ENCODE results near the gene KCNQ5.

Gene KCNQ5

DNA sequence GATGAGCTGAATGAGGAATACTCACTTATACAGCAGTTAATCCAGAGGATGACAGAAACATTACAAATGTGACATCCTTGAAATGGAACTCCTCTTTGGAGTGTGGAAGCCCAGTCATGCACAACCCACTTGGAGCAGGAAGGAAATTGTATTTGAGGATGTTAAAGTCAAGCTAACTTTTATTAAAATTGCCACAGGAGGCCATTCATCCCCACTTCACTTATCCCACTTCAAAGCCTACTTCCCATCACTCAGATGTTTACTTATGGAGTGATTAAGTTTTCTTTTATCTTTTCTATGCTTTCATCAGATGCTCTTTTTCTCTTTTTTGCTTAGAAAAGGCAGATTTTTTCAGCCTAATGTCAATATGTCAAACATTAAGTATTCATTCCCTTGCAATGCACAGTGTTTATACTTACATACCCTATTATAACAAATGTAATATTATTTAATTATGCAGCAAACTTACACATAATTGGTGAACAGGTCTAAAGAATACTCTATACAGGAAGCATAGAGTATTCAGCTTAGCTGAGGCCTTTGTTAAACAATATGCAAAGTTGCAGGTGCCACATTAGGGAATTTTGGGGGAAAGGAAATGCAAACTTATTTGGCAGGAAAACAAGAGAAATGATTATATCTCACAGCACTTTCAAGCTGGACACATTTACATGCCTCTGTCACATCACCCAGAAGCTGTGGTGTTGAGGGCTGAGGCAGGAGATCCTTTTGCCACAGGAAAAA is 454.5 kb downstream of the KCNQ5 start:
- peaks cover 6% of the 10 kb centered on the region; the same call in 1 of the 2 replicates for H3K36me3 ChIP-seq (ENCODE audit: low read length)
- H3K4me2 ChIP-seq (ENCODE audit: low read depth, low read length, poor library complexity, severe bottlenecking), result no peak overlapping the region
- no peaks in the 10 kb centered on the region for H3K9me2 ChIP-seq (replicated peaks; ENCODE audit: insufficient read depth, low read length)
- H3K79me2 ChIP-seq (ENCODE audit: insufficient read depth, low read length), result no peaks in the 10 kb centered on the region
- no peaks in the 10 kb centered on the region for H4K20me1 ChIP-seq (ENCODE audit: low read depth, low read length)
- TF ChIP-seq EZH2phosphoT487 (conservative IDR thresholded peaks at IDR 0.05; ENCODE audit: low read length), result no peak
- TF ChIP-seq, protein P1, sequence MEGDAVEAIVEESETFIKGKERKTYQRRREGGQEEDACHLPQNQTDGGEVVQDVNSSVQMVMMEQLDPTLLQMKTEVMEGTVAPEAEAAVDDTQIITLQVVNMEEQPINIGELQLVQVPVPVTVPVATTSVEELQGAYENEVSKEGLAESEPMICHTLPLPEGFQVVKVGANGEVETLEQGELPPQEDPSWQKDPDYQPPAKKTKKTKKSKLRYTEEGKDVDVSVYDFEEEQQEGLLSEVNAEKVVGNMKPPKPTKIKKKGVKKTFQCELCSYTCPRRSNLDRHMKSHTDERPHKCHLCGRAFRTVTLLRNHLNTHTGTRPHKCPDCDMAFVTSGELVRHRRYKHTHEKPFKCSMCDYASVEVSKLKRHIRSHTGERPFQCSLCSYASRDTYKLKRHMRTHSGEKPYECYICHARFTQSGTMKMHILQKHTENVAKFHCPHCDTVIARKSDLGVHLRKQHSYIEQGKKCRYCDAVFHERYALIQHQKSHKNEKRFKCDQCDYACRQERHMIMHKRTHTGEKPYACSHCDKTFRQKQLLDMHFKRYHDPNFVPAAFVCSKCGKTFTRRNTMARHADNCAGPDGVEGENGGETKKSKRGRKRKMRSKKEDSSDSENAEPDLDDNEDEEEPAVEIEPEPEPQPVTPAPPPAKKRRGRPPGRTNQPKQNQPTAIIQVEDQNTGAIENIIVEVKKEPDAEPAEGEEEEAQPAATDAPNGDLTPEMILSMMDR (IDR thresholded peaks at IDR 0.05; ENCODE audit: insufficient read depth, low read length, poor library complexity, severe bottlenecking), result no peak
- H2AFZ ChIP-seq (ENCODE audit: low read depth, low read length, severe bottlenecking), result no peak overlapping the region
- H3K27me3 ChIP-seq (ENCODE audit: low read length), result no peaks in the 10 kb centered on the region
- H3K27ac ChIP-seq (ENCODE audit: low read depth, low read length), result no peak overlapping the region
- H3F3A ChIP-seq (ENCODE audit: insufficient read depth), result no peaks in the 10 kb centered on the region
- H3K9ac ChIP-seq (ENCODE audit: low read length), result no peak overlapping the region
- H3K4me3 ChIP-seq (ENCODE audit: insufficient read depth, low read length, poor library complexity, severe bottlenecking), result no peak overlapping the region
- no peaks in the 10 kb centered on the region for H3K9me3 ChIP-seq (ENCODE audit: insufficient read depth, low read length)

DNA sequence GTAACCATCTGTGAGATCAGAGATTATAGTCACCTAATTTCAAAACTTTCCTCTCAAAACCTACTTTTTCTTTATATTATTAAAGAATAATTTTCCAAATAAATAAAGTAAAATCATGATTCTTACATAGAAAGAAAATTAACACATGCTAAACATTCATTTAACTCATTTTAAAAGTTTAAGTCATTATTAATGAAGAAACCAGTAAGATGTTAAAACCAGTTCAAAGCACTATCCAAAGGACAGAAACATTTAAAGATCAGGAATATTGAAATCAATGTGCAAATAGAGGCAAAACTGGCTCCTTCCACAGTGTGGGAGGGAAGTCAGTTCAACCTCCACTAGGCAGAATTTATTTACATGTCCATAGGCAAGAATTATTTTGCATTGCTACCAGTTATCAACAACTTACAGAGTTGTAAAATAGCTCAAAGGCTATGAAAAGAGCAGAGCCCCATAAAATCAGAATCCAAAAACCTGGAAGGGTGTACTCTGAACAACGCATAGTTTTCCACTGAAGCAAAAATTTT is 456.5 kb downstream of the KCNQ5 start:
- H3K79me2 ChIP-seq (ENCODE audit: insufficient read depth, low read length), result no peaks in the 10 kb centered on the region
- no peak overlapping the region for H3K9ac ChIP-seq (ENCODE audit: low read length)
- no peaks in the 10 kb centered on the region for H4K20me1 ChIP-seq (ENCODE audit: low read depth, low read length)
- H3K9me2 ChIP-seq (replicated peaks; ENCODE audit: insufficient read depth, low read length), result no peaks in the 10 kb centered on the region
- no peak overlapping the region for H3K4me3 ChIP-seq (ENCODE audit: insufficient read depth, low read length, poor library complexity, severe bottlenecking)
- TF ChIP-seq, protein P1 (IDR thresholded peaks at IDR 0.05; ENCODE audit: insufficient read depth, low read length, poor library complexity, severe bottlenecking), result no peak
- TF ChIP-seq EZH2phosphoT487 (conservative IDR thresholded peaks at IDR 0.05; ENCODE audit: low read length), result no peak
- H3K4me2 ChIP-seq (ENCODE audit: low read depth, low read length, poor library complexity, severe bottlenecking), result no peak overlapping the region
- H2AFZ ChIP-seq (ENCODE audit: low read depth, low read length, severe bottlenecking), result no peak overlapping the region
- no peak overlapping the region for H3K27ac ChIP-seq (ENCODE audit: low read depth, low read length)
- H3K9me3 ChIP-seq (ENCODE audit: insufficient read depth, low read length), result no peaks in the 10 kb centered on the region
- H3K36me3 ChIP-seq (ENCODE audit: low read length), result peaks cover 6% of the 10 kb centered on the region; the same call in 1 of the 2 replicates
- H3K27me3 ChIP-seq (ENCODE audit: low read length), result no peaks in the 10 kb centered on the region
- H3F3A ChIP-seq (ENCODE audit: insufficient read depth), result no peaks in the 10 kb centered on the region

DNA sequence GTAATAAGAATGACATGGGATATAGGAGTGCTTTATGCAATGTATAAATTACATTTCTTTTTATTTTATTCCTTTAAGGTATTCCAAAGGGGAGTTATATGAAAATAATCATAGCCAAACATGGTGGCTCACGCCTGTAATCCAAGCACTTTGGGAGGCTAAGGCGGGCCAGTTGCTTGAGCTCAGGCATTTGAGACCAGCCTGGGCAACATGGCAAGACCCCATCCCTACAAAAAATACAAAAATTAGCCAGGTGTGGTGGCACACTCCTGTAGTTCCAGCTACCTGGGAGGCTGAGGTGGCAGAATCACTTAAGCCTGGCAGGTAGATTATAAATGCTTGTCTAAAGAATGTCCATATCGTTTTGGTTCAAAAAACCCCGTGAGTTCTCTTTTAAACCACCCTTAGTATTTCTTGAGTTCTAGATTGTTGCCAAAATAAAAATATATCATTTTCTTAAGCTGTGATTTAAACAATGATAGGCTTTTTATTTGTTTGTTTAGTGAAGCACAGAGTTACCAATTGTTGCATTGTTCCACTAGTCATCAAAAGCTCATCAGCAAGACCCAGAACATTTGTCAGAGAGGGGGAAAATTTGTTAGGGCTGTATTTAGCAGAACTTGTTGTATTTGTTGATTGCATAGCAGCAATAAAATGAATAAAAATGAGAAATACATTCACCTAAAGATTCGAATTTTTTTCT is 457.2 kb downstream of the KCNQ5 start:
- no peaks in the 10 kb centered on the region for H3K9me3 ChIP-seq (ENCODE audit: insufficient read depth, low read length)
- no peak overlapping the region for H3K4me2 ChIP-seq (ENCODE audit: low read depth, low read length, poor library complexity, severe bottlenecking)
- no peak overlapping the region for H3K27ac ChIP-seq (ENCODE audit: low read depth, low read length)
- H4K20me1 ChIP-seq (ENCODE audit: low read depth, low read length), result no peaks in the 10 kb centered on the region
- no peak for TF ChIP-seq EZH2phosphoT487 (conservative IDR thresholded peaks at IDR 0.05; ENCODE audit: low read length)
- TF ChIP-seq, protein P1 (IDR thresholded peaks at IDR 0.05; ENCODE audit: insufficient read depth, low read length, poor library complexity, severe bottlenecking), result no peak
- H3K36me3 ChIP-seq (ENCODE audit: low read length), result peaks cover 6% of the 10 kb centered on the region; the same call in 1 of the 2 replicates
- H3K9me2 ChIP-seq (replicated peaks; ENCODE audit: insufficient read depth, low read length), result no peaks in the 10 kb centered on the region
- H3K9ac ChIP-seq (ENCODE audit: low read length), result no peak overlapping the region
- H3K4me3 ChIP-seq (ENCODE audit: insufficient read depth, low read length, poor library complexity, severe bottlenecking), result no peak overlapping the region
- H3K27me3 ChIP-seq (ENCODE audit: low read length), result no peaks in the 10 kb centered on the region
- no peaks in the 10 kb centered on the region for H3F3A ChIP-seq (ENCODE audit: insufficient read depth)
- no peak overlapping the region for H2AFZ ChIP-seq (ENCODE audit: low read depth, low read length, severe bottlenecking)
- no peaks in the 10 kb centered on the region for H3K79me2 ChIP-seq (ENCODE audit: insufficient read depth, low read length)

All from SU-DHL-6 (cell line).